ENCODE results near the gene PTCD1.
"Not testable (repeated sequence)": the region's sequence is repeated elsewhere in the genome, so short reads cannot be mapped to it uniquely, and the experiment has no call there.

The PTCD1 gene

DNA sequence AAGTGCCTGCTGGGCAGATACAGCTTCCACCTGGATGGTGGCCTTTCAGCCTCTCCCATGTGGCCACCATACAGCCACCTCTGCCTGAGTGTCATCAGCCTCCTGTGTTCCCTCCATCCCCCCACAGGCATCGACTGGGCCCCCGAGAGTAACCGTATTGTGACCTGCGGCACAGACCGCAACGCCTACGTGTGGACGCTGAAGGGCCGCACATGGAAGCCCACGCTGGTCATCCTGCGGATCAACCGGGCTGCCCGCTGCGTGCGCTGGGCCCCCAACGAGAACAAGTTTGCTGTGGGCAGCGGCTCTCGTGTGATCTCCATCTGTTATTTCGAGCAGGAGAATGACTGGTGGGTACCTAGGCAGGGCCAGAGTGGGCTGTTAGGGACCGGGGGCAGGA, 50.7 kb downstream of the PTCD1 start:
- TF ChIP-seq CTCF (IDR thresholded peaks at IDR 0.05; ENCODE audit: borderline replicate concordance, insufficient read depth, low read depth, low read length): no peak
- no peak overlapping the region for H3K4me3 ChIP-seq (ENCODE audit: low read depth, low read length)

GRCh38 chr7:99387239-99387635, 51.4 kb downstream of the PTCD1 start:
- not testable (repeated sequence) for H3K4me3 ChIP-seq (ENCODE audit: low read depth, low read length)

GRCh38 chr7:99386584-99387238, 51.9 kb downstream of the PTCD1 start:
- 0 out of 2 replicates have a peak, but pooled peaks have one; percentile 17 for TF ChIP-seq CTCF (IDR thresholded peaks at IDR 0.05; ENCODE audit: borderline replicate concordance, insufficient read depth, low read depth, low read length)
- no peak overlapping the region for H3K4me3 ChIP-seq (ENCODE audit: low read depth, low read length)

- TF ChIP-seq CTCF (IDR thresholded peaks at IDR 0.05; ENCODE audit: borderline replicate concordance, insufficient read depth, low read depth, low read length): no peak
- H3K4me3 ChIP-seq (ENCODE audit: low read depth, low read length): no peak overlapping the region
Observed at GRCh38 chr7:99385564-99385963, 53.0 kb downstream of the PTCD1 start.

DNA sequence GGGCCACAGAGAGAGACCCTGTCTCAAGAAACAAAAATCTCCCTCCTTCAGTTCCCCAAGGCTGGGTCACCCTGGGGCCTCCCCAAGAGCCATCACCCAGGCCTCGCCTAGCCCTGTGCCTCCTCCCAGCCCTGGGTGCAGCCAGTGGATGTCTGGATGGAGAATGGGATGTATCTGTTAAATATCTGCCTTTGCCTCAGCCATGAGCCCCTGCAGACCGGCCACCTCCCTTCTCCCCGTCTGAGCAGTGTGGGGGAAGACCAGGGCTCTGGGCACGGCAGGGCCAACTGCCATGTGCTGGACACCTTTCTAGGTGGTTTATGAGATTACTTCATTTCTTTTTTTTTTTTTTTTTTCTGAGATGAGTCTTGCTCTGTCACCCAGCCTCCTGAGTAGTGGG, 54.1 kb downstream of the PTCD1 start:
- no peak for TF ChIP-seq CTCF (IDR thresholded peaks at IDR 0.05; ENCODE audit: borderline replicate concordance, insufficient read depth, low read depth, low read length)
- H3K4me3 ChIP-seq (ENCODE audit: low read depth, low read length): no peak overlapping the region

DNA sequence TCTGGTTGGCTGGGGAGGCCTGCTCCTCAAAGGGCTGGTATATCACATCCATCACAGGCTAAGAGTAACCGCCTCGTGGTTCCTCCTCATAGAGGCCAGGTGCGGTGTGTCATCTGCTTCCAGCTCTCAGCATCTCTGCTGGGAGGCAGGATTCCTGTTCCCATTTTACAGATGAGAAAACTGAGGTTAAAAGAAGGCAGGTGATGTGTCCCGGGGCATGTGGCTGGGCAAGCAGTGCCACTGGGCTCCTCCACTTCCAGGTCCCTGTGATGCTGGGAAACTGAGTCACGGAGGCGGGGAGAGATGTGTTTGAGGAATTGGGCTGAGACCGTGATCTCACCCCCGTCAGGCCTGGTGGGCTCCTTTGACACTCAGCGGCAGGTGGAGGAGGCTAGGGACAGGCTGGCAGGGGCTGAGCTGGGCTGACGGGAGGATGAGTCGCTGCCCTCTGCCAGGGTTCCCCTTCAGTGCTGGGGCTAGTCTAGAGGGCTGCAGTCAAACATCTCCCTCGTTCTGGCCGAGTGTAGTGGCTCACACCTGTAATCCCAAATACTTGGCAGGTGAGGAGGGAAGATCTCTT, 54.7 kb downstream of the PTCD1 start:
- no peak overlapping the region for H3K4me3 ChIP-seq (ENCODE audit: low read depth, low read length)
- TF ChIP-seq CTCF (IDR thresholded peaks at IDR 0.05; ENCODE audit: borderline replicate concordance, insufficient read depth, low read depth, low read length): no peak

GRCh38 chr7:99383203-99383602, 55.4 kb downstream of the PTCD1 start:
- no peak overlapping the region for H3K4me3 ChIP-seq (ENCODE audit: low read depth, low read length)
- TF ChIP-seq CTCF (IDR thresholded peaks at IDR 0.05; ENCODE audit: borderline replicate concordance, insufficient read depth, low read depth, low read length): no peak
